Ishikawa (cell line): Measurements from ENCODE around the gene JPH3.

Source experiments
- CEBPB ChIP-seq: IDR thresholded peaks from 2 replicates; pipeline ENCODE4 v1.6.1; 2012
- CREB1 ChIP-seq: IDR thresholded peaks from 2 replicates; pipeline ENCODE4 v1.6.1; 2012; ENCODE audit warnings: low read depth
- EGR1 ChIP-seq: IDR thresholded peaks from 2 replicates; pipeline ENCODE4 v1.6.1; 2012
- EP300 ChIP-seq: IDR thresholded peaks from 2 replicates; pipeline ENCODE4 v1.6.1; 2012; ENCODE audit warnings: borderline replicate concordance
- FOXM1 ChIP-seq: IDR thresholded peaks from 2 replicates; pipeline ENCODE4 v1.6.1; 2012; ENCODE audit warnings: low read depth, borderline replicate concordance
- NFIC ChIP-seq: IDR thresholded peaks from 2 replicates; pipeline ENCODE4 v1.6.1; 2012
- RAD21 ChIP-seq: IDR thresholded peaks from 2 replicates; pipeline ENCODE4 v1.6.1; 2012; ENCODE audit warnings: low read depth
- REST ChIP-seq: IDR thresholded peaks from 2 replicates; pipeline ENCODE4 v1.6.1; 2012; ENCODE audit warnings: low read depth, mild to moderate bottlenecking
- TAF1 ChIP-seq: IDR thresholded peaks from 2 replicates; pipeline ENCODE4 v1.6.1; 2012; ENCODE audit warnings: low read depth, mild to moderate bottlenecking
- TCF12 ChIP-seq: IDR thresholded peaks from 2 replicates; pipeline ENCODE4 v1.6.1; 2012; ENCODE audit warnings: low read depth
- TEAD4 ChIP-seq: IDR thresholded peaks from 2 replicates; pipeline ENCODE4 v1.6.1; 2012
- YY1 ChIP-seq: IDR thresholded peaks from 2 replicates; pipeline ENCODE4 v1.6.1; 2012; ENCODE audit warnings: low read depth
- ZBTB7A ChIP-seq: IDR thresholded peaks from 2 replicates; pipeline ENCODE4 v1.6.1; 2012; ENCODE audit warnings: low read depth
- TF ChIP-seq, protein P1 (sequence below): IDR thresholded peaks from 2 replicates; pipeline ENCODE4 v1.6.1; 2012
- TF ChIP-seq, protein P2 (sequence below): IDR thresholded peaks from 2 replicates; pipeline ENCODE4 v1.6.1; 2012

JPH3 gene

DNA sequence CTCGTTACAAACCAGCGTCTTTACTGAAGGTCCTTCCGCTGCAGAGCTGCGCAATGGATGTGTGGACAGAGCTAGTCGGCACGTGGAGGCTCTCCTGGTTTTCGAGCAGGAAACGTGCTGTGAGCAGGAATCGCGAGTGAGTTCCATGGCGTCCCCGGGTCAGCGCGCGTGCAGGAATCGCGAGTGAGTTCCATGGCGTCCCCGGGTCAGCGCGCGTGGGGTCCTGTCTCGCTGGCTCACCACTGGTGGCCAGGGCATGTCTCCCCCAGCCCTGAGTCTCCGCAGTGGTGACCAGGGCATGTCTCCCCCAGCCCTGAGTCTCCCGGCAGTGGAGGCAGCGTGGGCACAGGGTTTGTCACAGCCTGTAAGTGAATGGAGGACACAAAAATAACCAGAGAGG, 100.8 kb downstream of the JPH3 start:
- no peak for TF ChIP-seq TAF1
- TF ChIP-seq NFIC, result no peak
- TF ChIP-seq REST, result no peak
- TF ChIP-seq, protein P1, sequence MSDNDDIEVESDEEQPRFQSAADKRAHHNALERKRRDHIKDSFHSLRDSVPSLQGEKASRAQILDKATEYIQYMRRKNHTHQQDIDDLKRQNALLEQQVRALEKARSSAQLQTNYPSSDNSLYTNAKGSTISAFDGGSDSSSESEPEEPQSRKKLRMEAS, result no peak
- TF ChIP-seq ZBTB7A, result no peak
- TF ChIP-seq, protein P2, sequence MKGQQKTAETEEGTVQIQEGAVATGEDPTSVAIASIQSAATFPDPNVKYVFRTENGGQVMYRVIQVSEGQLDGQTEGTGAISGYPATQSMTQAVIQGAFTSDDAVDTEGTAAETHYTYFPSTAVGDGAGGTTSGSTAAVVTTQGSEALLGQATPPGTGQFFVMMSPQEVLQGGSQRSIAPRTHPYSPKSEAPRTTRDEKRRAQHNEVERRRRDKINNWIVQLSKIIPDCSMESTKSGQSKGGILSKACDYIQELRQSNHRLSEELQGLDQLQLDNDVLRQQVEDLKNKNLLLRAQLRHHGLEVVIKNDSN, result no peak
- no peak for TF ChIP-seq EGR1
- no peak for TF ChIP-seq TEAD4

DNA sequence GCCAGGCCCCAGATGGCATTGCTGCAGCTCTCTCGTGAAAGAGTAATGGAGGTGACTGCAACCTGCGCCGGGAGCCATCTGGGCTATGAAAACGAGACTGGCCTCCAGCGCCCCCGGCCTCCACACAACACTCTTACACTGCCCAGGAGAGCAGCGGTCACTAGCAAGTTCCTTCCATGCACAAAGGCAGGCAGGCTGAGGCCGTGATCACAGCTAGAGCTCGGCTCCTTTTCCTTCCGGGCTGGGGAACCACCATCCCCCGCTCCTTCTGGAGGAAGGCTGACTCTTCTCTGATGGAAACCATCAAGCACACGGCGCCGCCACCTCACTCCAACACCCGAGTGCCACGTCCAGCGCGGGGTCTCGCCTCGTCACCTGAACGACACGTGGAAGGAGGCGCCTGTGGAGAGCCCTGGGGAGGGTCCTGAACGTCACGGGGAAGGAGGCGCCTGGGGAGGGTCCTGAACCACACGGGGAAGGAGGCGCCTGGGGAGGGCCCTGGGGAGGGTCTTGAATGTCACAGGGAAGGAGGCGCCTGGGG, 101.6 kb downstream of the JPH3 start:
- TF ChIP-seq, protein P1, result no peak
- no peak for TF ChIP-seq ZBTB7A
- TF ChIP-seq CREB1, result no peak
- TF ChIP-seq CEBPB, result no peak
- TF ChIP-seq, protein P2, result no peak
- no peak for TF ChIP-seq TAF1
- no peak for TF ChIP-seq YY1
- TF ChIP-seq REST, result no peak
- no peak for TF ChIP-seq EGR1
- no peak for TF ChIP-seq TEAD4
- TF ChIP-seq TCF12, result no peak
- no peak for TF ChIP-seq RAD21
- TF ChIP-seq FOXM1, result no peak
- TF ChIP-seq NFIC, result no peak
- TF ChIP-seq EP300, result no peak

DNA sequence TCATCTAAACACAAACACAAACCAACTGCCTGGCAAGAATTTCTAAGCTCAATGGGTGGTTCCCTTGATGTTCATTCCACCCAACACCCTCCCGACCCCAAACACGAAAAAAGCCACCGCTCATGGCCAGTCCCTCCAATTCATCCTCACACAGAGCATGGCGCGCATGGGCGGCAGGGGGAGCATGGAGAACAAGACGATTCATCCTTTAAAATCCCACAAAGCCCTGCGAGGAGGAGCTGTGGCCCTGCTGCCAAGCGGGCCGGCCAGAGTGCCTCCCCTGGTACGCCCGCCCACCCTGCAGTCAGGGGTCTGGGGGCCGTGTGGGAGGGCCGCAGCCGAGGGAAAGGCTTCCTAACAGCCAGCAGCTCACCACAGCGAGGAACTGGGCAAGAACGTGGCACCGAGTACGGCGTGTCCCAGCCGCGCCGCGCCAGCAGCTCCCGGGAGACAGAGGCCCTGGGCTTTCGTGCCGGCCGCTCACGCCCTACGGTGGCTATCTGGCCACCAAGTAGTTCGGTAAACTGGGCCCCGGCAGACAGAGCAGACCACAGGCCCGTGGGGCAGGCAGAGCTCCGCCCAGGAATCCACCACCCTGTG, 102.5 kb downstream of the JPH3 start:
- TF ChIP-seq, protein P1, result no peak

- TF ChIP-seq TAF1, result no peak
- TF ChIP-seq EGR1, result no peak
- TF ChIP-seq TCF12, result no peak
- TF ChIP-seq, protein P1, result no peak
- no peak for TF ChIP-seq EP300
- no peak for TF ChIP-seq REST
- TF ChIP-seq, protein P2, result no peak
- no peak for TF ChIP-seq TEAD4
- no peak for TF ChIP-seq CREB1
- TF ChIP-seq FOXM1, result no peak
- no peak for TF ChIP-seq NFIC
- no peak for TF ChIP-seq RAD21
- TF ChIP-seq YY1, result no peak
Observed at GRCh38 chr16:87705771-87706277, 103.5 kb downstream of the JPH3 start.
